GM19455 (cell line): ENCODE data around the gene PLEKHA8.

Experiments
- ATAC-seq: cut with Tn5 transposase; IDR thresholded peaks from one replicate; pipeline ENCODE4 v1.9.1; 2021; ENCODE audit not compliant: unreplicated experiment

The PLEKHA8 gene

GRCh38 chr7:30142710-30143109 is 114.5 kb downstream of the PLEKHA8 start:
- ATAC-seq = no peak

GRCh38 chr7:30143748-30144251 is 115.6 kb downstream of the PLEKHA8 start:
- no peak for ATAC-seq

DNA sequence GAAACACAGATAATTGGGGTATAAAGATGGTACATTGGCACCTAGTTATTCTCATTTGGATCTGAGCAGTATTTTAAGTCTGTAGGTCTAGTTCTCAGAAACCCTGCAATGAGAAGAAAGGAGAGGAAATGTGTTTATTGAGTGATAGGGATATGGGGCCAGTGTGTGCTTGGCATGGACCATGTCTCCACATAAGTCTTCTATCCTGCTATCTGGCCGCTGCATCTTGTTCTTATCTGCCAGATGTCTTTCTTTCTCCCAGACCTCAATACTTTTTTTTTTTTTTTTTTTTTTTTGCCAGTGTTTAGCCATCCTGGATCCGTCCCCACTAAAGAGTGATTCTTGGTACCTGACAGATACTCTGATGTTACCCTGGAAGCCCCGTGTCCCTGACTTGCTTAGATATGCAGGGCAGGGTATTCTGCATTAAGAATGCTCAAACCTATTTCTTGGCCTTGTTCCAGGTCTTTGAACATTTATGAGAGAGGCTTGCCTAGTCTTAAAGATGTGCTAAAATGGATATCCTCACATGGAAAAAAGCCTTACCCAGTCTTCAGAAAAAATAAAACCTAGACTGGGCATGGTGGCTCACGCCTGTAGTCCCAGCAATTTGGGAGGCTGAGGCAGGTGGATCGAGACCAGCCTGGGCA is 116.6 kb downstream of the PLEKHA8 start:
- no peak for ATAC-seq

DNA sequence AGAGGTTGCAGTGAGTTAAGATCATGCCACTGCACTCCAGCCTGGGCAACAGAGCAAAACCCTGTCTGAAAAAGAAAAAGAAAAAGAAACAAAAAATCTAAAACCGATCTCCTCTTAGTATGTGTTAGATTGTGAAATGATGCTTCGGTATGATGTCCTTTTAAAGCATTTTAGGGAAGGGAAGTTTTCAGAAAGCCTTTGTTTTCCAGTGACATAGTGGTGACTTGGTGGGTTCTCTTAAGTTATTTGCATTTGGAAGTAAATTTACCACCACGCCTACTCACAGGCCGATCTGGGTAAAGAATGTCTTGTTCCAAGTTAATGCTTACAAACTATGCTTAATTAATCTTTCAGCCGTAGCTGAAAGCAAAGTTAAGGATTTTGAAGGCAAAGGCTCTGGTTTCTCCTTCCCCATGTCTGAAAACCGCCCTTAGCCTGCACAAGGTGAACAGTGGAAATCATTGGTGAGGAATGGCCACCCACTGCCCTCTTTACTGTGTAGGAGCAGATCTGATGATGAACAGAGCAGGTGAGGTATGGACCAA is 117.3 kb downstream of the PLEKHA8 start:
- ATAC-seq = no peak

DNA sequence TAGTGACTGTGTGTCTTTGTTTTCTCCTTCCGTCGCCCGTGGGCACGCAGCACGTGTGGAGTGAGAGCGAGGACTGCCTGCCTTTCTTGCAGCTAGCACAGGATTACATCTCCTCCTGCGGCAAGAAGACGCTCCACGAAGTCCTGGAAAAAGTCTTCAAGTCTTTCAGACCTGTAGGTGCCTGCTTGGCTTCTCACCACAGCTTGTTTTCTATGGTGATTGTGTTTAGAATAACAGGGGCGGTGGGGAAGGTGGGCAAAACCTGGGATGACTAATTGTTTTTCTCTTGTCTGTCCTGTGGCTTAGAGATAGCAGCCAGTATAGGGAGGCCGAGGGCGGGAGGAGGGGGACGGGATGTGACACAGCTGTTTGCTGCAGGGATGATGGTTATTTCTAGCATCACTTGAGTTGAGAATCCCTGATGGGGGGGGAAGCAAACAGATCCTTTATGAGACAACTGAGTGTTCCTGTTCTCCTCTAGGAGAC is 118.0 kb downstream of the PLEKHA8 start:
- no peak for ATAC-seq

GRCh38 chr7:30147223-30147622 is 119.0 kb downstream of the PLEKHA8 start:
- no peak for ATAC-seq

DNA sequence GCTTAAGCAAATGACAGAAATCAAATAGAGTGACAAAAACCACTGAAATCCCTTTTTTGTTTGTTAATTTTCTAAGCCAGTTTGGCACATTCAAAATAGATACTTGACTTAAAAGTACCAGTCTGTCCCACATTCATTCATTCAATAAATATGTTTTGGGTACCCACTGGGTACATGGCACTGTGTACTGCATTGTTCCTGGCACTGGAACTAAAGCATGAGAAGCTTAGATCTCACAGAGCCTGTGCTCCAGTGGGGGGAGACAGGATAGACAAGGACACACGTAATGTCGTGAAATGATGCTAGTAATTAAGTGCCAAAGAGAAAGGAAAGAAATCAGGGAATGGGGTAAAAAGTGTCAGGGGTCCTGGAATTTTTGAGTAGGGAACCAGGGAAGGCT is 119.6 kb downstream of the PLEKHA8 start:
- no peak for ATAC-seq

DNA sequence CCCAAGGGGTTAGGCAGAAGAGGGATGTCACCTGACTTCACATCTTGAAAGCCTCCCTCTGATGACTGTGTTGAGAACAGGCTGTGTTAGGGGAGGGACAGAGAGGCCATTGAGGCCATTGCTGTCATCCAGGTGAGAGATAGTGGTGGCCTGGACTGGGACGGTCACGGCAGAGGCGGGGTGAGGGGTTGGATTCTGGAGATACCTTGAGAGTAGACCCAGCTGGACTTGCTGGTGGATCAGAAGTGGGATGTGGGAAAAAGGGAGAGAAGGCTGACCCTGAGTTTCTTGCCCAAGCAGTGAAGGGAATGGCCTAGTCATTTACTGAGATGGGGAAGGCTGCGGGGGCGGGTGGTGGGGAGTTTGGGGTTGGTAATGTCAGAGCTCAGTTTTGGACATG is 120.2 kb downstream of the PLEKHA8 start:
- ATAC-seq = no peak

DNA sequence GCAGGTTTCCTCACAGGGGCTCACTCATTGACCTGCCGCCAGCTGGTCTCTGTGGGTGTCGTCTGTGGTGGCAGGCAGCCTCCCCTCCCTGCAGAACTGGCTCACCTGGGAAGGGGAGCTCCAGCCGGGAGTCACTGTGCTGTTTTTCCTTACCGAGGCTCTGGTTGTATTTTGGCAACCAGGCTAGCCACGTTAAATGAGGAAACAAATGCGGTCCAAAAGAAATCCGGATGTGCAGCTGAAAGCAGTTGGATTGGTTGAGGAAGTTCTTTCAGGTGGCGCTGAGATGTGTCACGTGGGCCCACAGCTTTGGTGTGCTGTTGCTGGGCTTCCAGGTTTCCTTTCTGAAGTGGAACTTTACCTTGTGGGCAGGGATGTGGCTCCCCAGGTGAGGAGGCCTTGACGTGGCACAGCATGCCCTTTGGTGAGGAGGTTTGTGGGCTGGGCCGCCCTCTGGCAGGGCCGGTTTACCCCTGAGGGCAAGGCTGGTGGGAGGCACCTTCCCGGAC is 120.8 kb downstream of the PLEKHA8 start:
- no peak for ATAC-seq

GRCh38 chr7:30149640-30150272 is 121.5 kb downstream of the PLEKHA8 start:
- ATAC-seq = no peak

DNA sequence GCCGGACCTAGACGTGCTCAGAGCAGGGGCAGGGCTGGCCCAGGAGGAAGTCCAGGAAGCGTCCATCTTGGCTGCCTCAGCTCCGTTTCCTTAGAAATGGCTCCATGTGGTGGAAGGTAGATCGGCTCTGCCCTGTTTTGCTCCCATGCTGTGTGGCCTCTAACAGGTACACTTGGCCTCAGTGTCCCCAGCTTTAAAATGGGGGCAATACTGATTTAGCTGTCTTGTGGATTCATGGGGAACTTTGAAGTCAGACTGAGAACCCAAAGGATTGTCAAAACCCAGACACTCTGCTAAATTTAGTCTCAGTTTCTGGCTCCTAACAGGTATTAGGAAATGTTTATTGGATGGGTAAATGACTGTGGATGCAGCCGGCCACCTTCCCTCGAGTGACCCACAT is 122.5 kb downstream of the PLEKHA8 start:
- no peak for ATAC-seq

DNA sequence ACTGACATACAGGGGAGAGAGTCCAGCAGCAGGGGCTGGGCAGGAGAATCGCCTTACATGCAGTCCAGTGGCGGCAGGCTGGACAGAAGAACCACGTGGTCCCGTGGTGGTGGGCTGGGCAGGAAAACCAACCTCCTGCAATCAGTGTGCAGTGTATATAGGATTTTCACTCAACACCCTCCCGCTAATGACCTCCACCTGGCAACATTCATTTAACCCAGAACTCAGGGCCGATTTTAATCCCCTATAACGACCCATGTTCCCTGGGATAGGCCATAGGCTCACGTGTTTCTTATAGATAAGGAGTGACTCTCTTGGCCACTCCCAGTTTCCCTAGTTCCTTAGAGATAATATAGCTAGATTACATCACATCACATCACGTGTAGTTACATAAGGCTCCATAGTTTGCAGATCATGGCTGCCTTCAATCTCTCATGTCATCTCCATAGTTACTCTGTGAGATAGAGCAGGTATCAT is 125.9 kb downstream of the PLEKHA8 start:
- ATAC-seq = no peak

DNA sequence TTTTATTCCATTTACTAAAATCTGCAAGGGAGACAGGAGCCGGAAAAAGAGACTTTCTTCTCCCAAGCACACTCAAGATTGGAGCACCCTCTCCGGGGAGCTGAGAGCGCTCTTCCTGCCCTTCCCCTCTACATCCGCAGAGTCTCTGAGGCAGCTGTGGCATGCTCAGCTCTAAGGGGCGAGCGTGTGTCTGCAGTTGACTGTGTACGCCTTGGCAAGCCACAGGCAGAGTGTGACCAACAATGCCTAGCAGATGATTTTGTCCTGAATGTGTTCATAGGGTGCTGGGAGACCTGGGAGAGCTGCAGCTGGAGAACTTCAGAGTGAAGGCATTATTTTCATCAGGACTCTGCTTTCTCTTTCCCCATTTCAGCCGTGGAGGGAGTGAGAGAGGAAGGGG is 127.3 kb downstream of the PLEKHA8 start:
- ATAC-seq = no peak

DNA sequence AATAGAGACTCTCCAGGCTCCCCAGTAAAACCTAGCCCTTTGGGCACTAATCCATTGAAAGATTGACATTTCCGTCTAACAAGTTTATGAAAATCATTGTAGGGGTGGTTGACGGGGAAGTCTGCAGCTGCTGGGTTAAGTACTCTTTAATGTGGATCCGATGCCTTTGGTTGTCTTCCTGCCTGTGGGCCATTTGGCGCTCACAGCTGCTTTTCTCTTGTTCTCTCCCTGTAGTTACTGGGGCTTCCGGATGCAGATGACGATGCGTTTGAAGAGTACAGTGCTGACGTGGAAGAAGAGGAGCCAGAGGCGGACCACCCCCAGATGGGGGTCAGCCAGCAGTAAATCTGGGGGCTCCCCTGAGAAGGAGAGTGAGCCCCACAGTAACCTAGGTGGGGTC is 129.0 kb downstream of the PLEKHA8 start:
- ATAC-seq = no peak

- no peak for ATAC-seq
These were observed 131.0 kb downstream of the PLEKHA8 start for GRCh38 chr7:30159163-30159562.

- ATAC-seq = no peak
These were observed 131.5 kb downstream of the PLEKHA8 start for GRCh38 chr7:30159698-30160143.

GRCh38 chr7:30160329-30160728 is 132.1 kb downstream of the PLEKHA8 start:
- ATAC-seq = no peak

GRCh38 chr7:30162133-30162532 is 133.9 kb downstream of the PLEKHA8 start:
- ATAC-seq = no peak

GRCh38 chr7:30162622-30163124 is 134.5 kb downstream of the PLEKHA8 start:
- no peak for ATAC-seq

GRCh38 chr7:30163231-30163894 is 135.2 kb downstream of the PLEKHA8 start:
- ATAC-seq = peak; percentile 43

DNA sequence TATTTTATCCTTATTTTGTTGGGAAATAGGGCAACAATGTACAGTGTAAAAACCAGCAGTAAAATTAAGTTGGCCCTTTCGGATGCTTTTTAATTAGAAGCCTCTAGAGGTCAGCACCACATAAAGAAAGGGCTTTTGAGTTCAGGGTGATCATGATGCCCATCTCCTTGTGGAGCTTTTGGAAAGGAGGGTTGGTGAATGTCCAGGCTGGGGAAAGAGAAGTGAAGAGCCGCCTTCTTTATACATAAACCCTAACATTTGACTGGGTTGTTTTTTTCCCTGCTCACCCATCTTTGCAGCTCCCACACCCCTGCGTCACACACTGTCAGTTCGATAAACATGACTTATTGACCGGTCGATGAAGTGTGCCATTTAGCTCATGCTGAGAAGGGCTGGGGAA is 136.4 kb downstream of the PLEKHA8 start:
- ATAC-seq = peak; percentile 41
